CD4-positive, alpha-beta T cell treated with Interleukin-17A for 1 hour (primary cell): ENCODE results near the gene SIDT2.
A peak's percentile ranks its signal among the peaks of the same experiment; 100 is the strongest.

Source experiments
- DNase-seq: peaks from one replicate; pipeline ENCODE4 v3.0.0-alpha.2; 2020

Gene SIDT2

DNA sequence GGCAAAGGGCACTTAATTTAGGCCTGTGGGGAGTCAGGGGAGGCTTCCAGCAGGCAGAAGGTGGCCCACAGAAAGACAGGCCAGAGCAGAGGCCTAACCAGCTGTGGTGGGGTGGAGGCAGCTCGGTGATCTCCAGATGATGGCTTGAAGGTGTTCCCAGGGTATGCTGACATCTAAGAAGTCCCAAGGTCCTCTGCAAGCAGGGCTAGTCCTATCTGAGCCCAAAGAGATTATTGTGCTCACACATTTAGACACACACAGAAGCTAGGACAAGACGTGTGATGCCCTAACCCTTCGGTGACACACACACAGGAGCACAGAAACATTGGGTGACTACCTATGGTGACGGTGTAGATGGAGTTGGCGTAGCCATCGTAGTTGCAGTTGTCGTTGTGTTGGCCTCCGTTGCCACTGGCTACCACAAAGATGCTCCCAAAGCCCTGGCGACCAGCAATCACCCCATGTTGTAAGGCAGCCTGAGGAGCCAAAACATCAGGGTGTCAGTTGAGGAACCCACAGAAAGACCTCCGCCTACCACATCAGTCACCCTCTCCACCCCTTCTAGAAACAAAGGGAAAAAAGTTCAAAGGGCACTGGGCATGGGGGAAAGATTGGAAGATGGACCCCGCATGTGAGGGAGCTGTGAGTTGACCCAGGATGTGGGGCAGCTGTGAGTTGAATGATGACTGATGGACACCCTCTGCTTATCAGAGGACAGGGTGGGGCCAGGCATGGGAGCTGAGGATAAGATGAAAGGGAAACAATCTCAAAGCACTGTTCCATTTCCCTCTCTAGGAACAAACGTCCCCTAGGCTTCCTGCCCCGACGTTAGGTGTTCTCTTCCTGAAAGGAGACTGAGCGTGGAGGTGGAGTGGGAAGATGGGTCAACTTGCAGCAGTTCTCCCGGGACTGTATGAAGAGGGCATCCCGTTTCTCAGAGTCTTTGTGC, 45.5 kb downstream of the SIDT2 start:
- DNase-seq, result no peak

DNA sequence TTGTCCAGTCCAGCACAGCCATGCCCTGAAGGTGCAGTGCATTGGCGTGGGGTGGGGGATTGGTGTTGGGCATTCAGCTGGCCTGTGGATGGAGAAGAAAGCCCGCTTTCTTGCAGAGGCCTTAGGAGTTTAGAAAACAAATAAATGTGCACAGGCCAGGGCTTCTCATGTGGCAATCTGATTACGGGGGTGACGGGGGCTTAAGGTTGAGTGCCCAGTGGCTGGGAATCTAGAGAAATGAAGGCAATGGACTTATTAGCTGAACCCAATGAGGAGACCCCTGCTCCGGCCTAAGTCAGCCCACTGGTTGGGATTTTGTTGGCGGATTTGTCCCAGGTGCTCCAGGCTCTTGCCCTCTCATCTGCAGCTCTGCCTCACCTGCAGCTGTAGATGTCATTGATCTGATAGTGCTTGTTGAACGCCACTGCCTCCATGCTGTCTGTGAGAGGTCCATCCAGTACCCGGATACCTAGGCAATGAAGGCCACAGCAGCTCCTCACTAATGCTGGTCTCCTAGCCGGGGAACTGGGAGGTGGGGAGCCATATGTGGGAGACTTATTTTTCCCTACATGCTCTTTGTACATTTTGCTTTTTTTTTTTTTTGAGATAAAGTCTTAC, 47.1 kb downstream of the SIDT2 start:
- no peak for DNase-seq

DNA sequence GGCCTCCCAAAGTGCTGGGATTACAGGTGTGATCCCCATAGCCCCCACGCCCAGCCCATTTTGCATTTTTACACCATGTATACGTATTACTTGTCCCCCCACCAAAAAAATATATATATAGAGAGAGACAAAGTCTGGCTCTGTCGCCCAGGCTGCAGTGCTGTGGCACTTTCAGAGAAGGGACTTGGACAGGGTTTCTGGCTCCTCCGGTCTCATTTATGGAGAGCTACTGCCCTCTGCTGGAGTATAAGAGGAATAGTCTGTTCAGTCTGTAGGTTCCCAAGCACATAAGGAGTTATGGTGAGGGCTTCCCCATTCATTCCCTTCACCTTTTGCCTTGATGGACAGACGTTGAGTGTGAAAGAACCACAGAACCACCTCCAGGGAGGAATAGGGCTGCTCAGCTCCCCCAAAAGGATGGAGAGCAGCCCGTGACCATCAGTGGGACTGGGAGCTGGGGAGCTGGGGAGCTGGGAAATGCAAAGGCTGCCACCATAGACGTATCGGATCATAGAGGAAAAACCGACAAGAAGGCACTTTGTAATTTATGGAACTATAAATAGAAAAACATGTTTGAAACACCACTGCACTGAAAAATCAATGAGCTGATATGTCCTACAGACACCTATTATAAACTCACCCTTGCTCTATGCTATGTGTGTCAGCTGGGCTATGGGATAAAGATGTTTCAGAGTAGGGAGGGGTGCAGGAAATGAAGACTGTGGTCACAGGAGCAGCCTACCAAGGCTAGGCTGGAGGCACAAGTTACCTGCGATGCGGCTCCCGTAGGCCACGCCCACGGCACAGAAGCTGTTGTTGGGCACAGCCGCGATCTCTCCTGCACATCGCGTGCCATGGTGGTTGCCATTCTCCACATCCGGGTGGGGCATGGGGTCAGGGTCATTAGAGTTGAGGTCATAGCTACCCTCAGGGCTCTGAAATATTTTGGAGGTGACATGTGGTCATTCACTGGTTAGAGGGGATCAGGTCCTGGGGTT, 48.1 kb downstream of the SIDT2 start:
- DNase-seq, result peak; percentile 82

DNA sequence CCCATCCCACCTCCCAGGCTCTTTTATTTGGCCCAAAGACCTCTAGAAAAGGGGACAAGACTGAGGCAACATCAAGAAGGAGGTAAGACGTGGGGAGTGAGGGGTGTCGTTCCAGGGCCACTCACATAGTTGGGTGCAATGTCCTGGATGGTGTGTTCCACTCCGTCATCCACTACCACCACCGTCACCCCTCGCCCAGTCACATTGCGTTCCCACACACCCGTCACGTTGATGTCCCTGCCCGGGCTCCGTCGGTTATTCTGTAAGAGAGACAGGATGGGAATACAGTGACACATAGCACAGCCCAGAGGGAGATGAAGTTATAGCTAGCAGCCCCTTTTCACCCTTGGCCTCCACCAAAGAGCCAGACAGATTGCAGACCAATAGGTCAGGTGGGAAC, 49.5 kb downstream of the SIDT2 start:
- no peak for DNase-seq

DNA sequence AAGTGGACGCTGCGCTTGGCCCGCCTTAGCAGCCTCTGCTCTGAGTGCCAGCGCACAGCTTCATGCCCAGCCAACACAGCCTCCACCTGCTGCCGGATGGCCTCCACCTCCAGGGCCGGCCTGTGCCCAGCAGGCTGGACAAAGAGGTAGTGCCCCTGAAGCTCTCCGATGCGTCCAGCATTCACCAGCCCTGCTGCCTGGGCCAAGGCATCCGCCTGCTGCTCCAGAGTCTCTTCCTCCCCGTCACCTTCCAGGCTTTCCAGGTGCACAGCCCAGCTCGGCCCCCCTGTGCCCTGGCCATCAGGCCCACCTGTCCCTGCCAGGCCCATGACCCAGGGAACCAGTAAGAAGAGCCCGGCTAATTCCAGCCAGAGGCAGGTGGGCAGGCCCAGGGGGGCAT, 50.9 kb downstream of the SIDT2 start:
- no peak for DNase-seq

DNA sequence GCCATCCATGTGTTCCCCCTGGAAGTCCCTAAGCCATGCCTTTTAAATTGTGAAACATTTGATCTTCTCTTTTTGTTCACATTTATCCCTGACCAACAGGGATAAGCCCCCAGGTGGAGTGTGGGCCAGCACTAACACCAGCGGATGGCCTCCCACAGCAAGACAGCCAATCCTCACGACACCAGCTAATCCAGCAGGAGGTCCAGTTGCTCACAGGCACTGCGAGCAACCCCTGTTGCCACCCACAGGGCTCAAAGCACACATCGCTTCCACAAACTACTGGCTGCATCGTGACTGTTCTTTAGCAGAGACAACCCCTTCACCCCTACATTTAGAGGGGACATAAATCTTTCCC, 51.4 kb downstream of the SIDT2 start:
- DNase-seq, result no peak

DNA sequence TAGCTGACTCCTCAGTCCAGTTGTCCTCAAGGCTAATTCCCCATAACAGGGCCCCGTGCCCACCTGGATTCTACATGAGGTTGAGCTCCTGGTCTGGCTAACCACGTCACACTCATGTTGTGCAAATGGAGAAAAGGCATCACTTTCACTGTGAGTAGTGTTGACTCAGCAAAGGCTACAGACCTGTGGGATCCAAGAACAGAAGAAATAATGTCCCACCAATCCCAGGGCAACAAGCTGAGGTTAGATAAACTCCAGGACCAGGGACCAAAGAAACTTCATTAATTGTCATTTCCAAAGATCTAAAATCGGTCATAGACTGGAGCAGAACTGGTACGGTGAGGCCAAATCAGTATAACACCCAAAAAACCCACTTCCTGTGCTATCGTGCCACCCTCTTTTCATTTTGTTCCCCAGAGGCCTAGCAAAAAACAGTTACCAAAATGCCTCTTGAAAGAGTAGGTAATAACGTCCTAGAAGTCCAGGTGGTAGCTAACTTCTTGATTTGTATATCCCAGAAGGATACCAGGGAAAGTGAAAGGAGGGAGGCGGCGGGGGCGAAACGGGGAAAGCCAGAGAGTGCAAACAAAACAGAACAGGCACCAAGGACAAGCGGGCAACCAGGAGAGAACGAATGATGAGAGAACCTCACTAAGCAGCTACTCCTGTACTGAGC, 51.9 kb downstream of the SIDT2 start:
- DNase-seq, result peak; percentile 75

DNA sequence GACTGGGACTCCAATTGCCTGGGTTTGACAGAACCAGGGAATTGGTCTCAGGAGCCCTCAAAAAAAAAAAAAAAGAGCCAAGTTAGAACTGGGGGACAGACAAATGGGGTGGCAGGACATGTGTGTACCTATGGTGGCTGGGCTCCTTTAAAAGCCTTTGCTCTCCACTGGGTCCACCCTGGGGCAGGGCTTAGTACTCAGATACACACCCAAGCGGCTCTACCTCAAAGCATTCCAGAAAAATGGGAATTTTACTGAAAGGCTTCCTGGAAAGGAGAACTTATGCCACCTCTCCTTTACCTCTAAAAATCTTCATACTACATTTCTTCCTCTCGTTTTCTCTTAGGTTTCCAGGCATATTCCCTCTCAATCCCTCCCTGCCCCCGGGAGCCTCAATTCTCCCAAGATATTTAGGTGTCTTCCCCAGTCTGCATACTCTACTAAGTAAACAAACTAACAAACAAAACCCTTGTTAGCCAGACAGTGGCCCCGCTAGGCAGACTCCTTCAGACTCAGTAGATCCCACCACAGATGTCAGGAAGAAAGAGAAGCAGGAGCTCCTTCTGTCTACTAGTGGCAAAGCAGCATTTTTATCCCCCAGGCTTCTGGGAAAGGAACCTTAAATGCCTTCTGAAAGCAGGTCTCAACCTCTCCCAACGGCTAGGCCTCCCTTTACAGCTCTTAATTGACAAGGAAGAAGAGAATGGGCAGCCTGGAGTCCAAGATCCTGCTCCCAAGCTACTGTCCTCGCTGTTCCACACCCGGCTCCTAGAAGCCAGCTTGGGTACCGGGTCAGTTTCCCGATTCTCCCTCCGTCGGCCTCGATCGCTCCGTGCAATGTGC, 52.7 kb downstream of the SIDT2 start:
- DNase-seq, result no peak

DNA sequence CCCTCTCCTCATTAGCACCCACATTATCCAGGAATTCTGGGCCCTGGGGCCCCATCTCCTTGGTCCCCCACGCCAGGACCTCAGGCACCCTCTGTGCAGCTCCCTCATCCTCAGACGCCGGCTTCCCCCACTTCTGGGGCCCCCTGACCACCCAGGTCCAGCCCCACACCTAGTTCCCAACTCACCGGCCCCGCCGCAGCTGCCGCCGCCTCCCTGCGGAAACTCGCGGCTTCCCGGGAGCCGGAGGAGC, 53.2 kb downstream of the SIDT2 start, which contains the start of gene PCSK7:
TSS of gene PCSK7 (minus strand) at position 232 of the 250 bp plus-strand sequence. CDS start 2,229 bp downstream, outside the sequence.
- no peak for DNase-seq

DNA sequence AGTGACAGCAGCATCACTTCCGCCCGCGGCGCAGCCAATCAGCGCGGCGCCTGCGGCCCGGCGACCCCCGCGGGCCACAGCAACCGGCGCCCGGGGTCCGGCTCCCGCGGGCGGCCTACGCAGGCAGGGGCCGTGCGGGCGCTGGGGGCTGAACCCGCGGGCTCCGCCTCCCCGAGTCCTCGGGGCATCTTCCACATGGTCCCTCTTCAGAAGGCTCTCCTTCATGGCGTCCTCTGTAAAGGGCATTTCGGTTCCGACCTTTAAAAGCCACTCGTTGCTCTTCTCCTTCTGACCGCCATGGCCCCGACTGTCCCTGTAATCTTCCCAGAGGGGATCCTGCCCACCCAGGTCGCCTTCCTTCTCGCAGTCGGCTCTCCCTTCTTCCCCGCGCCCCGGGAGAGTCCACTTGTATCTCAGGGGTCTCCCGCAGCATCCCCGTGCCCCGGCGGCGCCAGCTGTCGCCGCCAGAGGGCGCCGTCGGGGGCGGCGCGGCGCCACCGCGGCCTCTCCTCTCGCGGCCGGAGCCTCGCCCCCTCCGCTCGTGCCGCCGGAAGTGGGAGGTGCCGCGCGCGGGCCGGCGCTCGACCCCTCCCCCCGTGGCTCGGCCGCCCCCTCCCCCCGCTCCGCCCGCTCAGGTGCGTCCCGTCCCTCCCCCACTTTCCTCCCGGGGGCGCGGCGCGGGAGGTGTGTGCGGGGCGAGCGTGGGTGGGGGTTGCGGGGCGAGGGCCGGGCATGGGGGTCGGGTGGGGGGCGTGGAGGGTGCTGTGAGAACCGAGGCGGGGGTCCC, 53.7 kb downstream of the SIDT2 start, which contains the start of gene RNF214:
TSS of gene RNF214 (plus strand) at position 580 of the 787 bp plus-strand sequence. CDS start 1,602 bp downstream, outside the sequence.
- peak; percentile 82 for DNase-seq

DNA sequence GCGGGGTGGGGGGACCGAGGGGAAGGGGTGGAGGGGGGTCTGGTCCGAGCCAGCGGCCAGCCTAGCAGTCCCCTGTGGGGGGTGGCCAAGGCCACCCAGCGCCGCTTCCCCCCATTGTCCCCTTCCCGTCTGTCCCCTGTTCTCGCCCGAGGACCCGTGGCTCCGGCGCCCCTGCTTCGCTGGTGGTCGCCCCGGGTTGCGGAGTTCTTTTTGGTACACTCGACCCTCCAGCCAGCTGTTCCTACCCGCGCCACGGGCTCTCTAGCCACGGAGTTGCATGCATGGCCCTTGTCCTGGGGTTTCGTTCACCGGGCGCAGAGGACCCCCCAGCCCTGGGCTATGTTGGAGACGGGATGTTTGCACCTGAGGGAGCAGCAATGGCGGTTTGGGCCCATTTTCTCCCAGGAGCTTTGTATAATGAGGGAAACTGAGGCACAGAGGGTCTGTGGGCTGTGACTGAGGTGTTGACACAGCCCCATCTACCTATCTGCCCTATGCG, 54.4 kb downstream of the SIDT2 start:
- no peak for DNase-seq

DNA sequence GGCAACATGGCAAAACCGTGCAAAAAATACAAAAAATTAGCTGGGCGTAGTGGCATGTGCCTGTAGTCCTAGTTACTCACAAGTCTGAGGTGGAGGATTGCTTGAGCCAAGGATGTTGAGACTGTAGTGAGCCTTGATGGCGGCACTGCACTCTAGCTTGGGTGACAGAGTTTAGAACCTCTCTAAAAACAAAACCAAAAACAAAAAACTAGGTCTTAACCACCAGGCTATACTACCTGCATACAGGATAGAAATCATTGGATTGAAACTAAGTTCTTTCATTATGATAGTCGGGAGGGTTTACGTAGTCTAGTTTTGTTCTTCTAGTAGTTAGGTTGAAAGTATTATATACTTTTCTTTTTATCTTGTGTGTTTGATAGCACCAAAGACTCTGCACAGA, 59.7 kb downstream of the SIDT2 start:
- DNase-seq, result no peak

DNA sequence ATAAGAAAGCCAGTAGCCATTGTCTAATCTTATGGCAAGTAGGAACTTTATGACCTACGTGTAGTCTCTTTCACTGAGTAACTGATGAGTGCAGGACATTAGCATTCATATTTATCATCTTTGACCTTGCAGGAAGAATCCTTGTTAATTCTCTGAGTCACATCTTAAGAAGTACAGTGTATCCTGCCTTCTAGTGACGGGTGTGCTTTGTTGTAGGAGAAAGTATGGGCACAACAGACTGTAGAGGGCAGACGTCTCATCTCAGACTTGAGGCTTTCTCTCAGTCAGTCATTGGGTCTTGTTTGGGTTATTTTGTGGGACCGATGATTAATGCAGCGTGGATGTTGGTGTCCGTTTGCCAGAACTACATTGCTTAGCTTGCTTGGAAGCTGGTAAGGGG, 60.8 kb downstream of the SIDT2 start:
- DNase-seq, result no peak
